Hepatocyte (in vitro differentiated cells): ENCODE results near the gene RUFY4.

ENCODE experiments used
- CTCF ChIP-seq: fragments of 200-600 bp; sonication (generic); IDR thresholded peaks from 2 replicates; pipeline ENCODE4 v1.5.1; 2016; ENCODE audit warnings: antibody characterized with exemption, mild to moderate bottlenecking; ENCODE audit not compliant: poor library complexity
- EZH2 ChIP-seq: fragments of 200-600 bp; sonication (generic); IDR thresholded peaks from 2 replicates; pipeline ENCODE4 v1.6.1; 2016; ENCODE audit warnings: antibody characterized with exemption, mild to moderate bottlenecking, borderline replicate concordance

DNA sequence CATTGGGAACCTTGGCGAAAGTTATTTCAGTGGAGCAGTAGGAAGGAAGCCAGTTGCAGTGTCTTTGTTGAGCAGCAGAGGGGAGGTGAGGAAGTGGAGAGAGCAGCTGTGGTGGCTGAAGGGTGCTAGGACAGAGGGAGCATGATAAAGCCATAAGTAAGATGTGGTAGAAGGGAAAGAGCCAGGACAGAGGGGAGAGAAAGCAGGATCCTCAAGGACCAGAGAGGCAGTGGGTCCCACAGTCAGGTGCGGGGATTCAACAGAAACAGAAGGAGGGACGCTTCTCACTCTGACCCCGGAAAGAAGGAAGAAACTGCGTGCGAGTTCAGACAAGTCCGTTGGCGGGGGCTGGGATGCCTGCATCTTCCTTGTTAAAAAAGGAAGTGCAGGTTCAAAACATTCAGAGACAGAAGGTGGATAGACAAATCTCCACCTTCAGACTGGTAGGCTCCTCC, 56.6 kb downstream of the RUFY4 start, which contains the start of gene CXCR2:
- TF ChIP-seq CTCF (no peak), EZH2 (no peak)
